Measurements from ENCODE around the gene MMP2.

Gene MMP2

DNA sequence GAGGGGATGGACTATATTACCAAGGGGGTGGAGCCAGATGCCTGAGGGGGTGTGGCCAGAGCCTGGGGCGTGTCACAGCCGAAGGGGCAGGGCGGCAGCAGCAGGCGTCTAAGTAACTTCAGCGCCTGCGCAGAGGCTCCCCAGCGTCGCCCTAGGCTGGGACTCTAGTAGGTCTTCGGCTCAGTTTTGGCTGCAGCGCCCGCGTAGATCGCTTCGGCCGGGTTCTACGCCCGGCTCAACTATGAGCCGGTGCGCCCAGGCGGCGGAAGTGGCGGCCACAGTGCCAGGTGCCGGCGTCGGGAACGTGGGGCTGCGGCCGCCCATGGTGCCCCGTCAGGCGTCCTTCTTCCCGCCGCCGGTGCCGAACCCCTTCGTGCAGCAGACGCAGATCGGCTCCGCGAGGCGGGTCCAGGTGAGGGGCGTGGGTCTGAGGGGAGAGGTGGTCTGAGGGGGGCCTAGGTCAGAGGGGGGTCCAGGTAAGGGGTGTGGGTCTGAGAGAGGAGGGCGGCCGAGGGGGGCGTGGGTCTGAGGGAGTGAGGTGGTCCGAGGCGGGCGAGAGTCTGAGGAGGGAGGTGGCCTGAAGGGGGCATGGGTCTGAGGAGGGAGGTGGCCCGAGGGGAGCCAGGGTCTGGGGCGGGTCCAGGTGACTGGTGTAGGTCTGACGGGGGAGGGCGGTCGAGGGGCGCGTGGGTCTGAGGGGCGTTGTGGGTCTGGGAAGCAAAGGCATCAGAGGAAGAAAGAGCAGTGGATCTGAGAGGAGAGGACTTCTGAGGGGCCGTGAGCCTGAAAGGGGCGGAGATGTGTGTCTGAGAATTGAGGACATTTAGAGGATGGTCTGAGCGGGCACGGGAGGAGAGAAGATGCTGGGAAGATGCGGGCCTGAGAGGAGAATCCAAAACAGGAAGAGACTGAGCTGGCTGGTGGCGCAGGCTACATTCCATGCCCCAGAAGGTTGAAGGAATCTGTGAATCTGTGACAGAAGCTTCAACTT lies 30.2 kb downstream of the MMP2 start, which contains the start of gene LPCAT2:
Gene LPCAT2, plus strand, starts transcription at position 132 of the 991 bp plus-strand sequence. Its CDS starts 110 bp downstream, at position 242.
- in situ Hi-C loops (cut with MboI; ENCODE audit: low sequenced_read_pairs): no loop called here

DNA sequence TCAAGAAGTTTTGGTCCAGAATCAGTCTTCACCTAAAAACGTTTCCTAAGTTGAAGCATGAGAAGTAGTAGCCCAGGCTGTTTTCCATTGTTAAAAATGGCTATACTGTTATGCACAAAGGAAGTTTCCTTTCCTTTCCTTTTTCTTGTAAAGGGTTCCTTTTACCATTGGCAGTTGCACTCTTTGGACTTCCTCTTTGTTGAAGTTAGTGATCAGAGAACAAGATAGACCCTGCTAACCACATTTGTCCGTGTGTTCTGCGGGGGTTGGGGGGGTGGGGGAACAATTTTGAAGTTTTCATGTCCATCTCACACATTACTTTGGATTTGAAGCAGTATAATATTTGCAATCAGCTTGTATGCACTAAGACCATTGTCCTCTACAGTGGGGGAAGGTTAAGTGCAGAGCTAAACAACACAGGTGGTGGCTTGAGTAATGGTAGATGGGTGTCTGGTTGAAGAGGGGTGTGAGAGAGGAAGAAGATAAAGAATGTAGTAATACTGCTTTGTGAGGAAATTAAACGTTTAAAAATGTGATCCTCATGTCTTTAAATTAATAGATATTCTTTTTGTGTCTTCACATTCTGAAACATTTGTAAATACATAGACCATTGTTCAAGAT lies 31.3 kb downstream of the MMP2 start:
- in situ Hi-C loops (cut with MboI; ENCODE audit: low sequenced_read_pairs): no loop called here

DNA sequence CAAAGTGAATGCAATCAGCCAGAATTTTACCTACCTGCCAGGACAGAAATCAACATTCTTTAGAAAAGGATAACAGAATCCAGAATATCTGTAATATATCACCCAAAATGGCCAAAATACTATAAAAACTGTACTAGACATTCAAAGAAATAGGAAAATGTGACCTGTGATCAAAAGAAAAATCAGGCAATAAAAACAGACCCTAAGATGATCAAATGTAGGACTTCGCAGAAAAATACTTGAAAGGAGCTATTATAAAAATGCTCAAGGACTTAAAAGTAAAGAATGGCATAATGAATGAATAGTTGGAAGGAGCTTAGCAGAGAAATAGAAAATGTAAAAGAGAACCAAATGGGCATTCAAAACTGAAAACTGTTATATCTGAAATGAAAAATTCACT lies 33.9 kb downstream of the MMP2 start:
- in situ Hi-C loops (cut with MboI; ENCODE audit: low sequenced_read_pairs): no loop called here

DNA sequence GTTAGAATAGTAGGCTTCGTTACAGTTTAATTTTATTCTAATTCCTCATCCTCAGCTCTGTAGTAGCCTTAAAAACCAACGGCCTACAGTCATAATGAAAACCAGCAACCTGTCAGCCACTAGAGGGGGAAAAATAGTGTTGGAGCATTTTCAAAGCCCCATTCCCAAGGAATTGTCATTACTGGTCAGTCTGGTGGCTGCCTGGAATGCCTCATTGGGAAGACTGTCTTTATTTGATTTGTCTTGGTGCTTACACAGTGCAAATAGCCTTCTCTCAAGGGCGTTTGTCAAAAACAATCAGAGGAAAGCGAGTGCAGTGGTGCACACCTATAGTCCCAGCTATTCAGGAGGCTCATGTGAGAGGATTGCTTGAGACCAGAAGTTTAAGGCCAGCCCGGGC lies 34.6 kb downstream of the MMP2 start:
- in situ Hi-C loops (cut with MboI; ENCODE audit: low sequenced_read_pairs): no loop called here

DNA sequence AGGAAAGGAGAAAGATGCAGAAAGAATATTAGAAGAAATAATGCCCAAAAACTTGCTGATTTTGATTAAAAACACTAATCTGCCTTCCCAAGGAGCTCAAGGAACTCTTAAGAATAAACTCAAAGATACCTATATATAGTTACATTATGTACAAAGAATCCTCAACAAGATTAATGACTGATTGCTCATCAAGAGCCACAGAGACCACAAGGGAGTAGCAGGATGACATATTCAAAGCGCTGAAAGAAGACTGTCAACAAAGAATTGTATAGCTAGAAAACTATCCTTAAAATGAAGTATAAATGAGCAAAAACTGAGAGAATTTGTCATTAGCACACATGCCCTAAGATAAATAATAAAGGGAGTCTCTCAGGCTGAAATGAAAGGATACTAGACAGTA lies 36.1 kb downstream of the MMP2 start:
- in situ Hi-C loops (cut with MboI; ENCODE audit: low sequenced_read_pairs): no loop called here

DNA sequence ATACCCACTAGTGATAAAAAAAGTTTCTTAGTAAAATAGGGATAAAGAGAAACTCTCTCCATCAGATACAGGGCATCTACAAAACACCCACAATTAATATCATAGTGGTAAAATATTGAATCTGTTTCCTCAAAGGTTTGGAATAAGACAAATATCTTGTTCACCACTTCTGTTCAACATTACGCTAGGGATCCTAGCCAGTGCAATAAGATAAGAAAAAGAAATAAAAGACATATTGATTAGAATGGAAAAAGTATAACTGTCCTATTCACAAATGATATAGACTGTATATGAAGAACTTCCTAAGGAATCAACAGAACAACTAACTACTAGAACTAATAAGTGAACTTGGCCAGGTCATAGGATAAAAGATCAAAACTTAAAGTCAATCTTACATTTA lies 42.8 kb downstream of the MMP2 start:
- in situ Hi-C loops (cut with MboI; ENCODE audit: low sequenced_read_pairs): no loop called here

DNA sequence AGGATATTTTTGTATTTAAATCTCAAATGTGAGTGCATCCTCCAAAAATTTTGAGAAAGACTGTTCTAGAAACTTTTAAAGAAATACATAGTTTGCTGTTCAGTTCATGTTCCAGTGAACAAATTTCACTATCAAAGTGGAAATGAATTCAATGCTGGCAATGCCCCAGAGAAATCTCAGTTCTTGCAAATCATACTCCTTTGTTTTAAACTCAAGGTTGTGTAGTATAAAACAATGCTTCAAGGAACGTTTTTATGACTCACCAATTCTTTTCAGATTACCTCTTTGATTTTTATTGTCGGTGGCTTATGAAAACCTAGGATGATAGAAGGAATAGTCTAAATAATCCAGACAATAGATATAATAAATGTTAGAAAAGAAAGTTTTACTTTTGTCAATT lies 47.4 kb downstream of the MMP2 start:
- in situ Hi-C loops (cut with MboI; ENCODE audit: low sequenced_read_pairs): no loop called here

DNA sequence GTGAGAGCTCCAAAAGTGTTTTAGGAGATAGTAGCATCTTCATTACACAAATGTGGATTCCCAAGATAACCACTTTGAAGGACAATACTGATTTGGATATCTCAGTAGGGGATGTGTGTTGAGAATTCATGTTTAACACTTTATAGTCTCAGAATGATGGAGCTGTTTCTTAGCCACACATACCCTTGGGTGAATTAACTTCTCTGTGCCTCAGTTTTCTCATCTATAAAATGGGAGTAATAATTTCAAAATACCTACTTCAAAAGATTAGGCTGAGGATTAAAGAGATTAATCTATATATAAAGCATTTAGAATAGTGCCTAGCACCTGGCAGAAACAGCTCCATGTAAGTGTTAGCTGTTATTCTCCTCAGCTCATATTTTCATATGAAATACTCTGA lies 48.9 kb downstream of the MMP2 start:
- in situ Hi-C loops (cut with MboI; ENCODE audit: low sequenced_read_pairs): no loop called here

DNA sequence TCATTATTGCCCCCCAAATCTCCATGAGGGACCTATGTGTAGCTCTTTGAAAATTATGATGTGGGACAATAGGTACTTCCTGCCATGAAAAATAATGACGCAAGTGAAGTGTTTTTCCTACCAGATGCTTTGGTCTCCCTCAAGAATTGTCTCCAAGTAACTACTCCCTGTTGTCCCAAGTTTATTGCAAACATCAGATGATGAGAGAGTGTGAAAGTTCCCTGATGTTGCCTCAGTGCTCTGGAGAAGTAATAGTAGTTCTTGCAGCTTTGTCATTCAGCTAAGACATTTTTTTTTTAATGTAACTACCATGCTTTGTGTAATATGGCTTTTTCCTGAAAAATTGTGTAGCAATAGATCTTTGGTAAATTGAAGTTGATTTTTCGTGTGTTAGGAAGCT lies 50.0 kb downstream of the MMP2 start:
- in situ Hi-C loops (cut with MboI; ENCODE audit: low sequenced_read_pairs): no loop called here

DNA sequence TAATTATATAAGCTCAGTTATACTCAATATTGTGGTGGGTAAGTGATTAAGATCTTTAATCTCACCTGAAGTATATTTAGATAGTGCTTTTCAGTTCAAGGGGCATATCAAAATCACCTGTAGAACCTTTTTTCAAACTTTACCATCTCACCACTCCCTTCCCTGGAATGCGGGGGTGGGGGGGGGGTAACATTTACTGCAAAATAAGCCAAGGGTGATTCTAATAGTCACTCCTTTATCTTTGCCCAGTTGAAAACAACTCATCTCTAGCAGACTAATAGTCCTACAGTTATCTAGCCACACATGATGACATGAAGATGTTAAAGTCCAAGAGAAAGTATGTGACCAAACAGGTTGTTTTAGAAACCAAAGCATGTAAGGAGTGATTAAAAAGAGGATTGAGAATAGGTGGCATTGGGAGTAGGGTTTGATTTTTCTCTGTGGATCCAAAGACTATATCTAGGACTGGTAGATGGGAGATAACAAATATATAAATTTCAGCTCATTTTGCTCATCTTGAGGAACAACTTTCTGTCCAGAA lies 51.4 kb downstream of the MMP2 start:
- in situ Hi-C loops (cut with MboI; ENCODE audit: low sequenced_read_pairs): no loop called here

DNA sequence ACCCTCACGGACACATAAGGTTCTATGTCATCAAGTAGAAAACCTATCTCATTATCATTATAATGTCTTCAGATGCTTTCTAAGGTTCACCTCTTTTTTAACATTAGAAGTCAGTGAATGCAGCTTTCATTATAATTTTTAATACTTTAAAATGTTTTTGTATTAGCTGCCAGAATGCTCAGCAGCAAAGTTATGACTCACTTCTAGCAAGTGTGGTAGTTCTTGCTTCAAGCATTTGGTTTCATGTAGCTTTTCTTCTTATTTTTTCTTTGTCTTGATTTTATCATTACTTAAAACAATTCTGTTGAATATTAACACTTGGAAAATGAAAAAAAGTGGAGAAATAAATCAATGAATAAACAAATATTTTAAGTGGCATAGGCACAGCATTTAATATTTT lies 53.2 kb downstream of the MMP2 start:
- in situ Hi-C loops (cut with MboI; ENCODE audit: low sequenced_read_pairs): no loop called here

DNA sequence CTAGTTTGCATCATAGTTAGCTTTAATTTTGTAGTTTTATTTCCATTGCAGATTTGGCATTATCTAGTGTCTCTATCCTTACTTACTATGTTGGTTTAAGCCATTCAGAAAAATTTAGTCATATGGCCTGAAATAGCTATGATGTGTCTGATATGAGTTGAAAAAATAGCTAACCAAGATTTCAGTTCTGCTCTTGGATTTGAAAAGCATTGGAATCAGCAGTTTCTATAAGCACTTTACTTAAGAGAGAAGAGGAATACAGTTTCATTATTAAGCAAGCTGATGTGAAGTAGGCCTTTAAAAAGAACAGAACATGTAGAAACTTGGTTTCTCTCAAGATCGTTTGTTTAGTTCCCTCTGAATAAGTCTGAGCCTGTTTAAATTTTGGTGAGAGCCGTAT lies 55.8 kb downstream of the MMP2 start:
- in situ Hi-C loops (cut with MboI; ENCODE audit: low sequenced_read_pairs): no loop called here

DNA sequence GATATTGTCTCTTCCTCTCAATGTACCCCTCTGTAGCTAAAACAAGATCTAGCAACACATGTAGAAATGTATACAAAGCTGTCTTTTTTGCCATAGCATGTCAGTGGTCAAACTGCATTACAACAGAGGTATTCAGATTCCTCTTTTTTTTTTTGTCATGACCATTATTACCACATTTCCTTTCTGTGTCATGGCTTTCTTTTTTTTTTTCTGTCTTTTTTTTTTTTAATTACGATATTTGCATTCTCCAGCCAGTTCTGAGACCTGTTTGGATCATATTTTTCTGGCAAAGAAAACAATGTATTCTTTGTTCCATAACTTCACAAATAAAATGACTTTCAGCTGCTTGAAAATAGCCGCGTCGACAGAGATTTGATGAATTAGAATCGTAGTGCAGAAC lies 60.1 kb downstream of the MMP2 start:
- in situ Hi-C loops (cut with MboI; ENCODE audit: low sequenced_read_pairs): no loop called here

DNA sequence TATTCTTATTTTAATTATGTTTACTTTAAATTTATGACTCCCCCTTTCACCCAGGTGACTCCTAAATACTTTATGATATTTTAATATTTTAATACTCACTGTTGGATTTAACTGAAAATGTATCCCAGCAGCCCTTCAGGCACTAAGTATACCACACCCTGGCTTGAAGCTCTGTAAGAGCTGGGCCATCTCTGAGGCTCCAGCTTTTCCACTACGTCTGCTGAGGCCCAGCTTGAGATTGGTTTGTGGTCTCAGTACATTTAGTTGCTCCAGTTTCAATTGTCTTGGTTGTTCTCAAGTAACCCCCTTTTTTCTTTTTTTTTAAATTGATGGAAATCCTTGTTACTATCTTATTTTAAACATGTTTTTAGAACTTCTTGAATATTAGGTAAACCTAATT lies 60.5 kb downstream of the MMP2 start:
- in situ Hi-C loops (cut with MboI; ENCODE audit: low sequenced_read_pairs): no loop called here

DNA sequence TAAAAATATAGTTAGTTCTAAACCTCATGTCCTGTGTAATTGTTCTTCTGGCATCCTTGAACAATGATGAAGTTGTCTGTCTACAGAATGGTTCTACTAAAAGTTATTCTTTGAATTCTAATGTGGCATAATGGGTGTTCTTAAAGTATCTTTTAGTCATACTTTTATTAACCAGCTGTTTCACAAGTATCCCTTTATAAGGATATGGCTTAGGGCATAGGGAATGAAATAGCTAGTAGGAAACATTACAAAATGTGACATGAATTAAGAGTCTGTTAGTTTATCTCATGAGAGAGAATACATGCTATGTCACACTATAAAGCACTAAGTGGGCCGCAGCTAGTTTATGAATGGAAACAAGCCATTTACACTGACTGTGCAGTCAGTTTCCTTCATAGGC lies 61.2 kb downstream of the MMP2 start:
- in situ Hi-C loops (cut with MboI; ENCODE audit: low sequenced_read_pairs): no loop called here

DNA sequence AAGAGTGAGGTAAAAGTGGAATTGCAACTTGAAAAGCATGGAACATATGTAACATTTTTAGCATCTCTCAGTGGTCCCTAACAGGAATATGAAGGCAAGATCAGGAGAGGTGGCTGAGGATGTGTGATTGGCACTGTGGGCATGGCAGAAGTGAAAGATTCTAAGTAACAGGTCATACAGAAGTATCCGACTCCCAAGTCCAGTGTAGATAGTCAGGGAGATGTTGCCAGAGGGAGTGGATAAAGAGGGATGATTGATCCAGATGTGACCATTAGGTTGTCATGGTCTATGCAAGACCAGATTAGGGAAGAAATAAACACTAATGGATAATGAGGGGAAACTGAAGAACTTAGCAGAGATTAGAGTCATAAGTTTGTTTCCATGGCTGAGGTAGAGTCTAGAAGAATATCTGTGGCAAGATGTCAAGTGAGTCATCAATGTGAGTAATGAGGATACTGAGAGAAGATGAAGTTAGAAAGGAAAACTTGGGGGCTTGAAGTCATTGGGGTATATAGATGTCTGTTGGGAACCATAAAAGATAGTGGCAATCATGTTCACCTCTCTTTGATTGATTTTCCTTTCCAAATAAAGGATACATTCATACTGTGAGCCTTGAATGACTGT lies 63.6 kb downstream of the MMP2 start:
- in situ Hi-C loops (cut with MboI; ENCODE audit: low sequenced_read_pairs): no loop called here

DNA sequence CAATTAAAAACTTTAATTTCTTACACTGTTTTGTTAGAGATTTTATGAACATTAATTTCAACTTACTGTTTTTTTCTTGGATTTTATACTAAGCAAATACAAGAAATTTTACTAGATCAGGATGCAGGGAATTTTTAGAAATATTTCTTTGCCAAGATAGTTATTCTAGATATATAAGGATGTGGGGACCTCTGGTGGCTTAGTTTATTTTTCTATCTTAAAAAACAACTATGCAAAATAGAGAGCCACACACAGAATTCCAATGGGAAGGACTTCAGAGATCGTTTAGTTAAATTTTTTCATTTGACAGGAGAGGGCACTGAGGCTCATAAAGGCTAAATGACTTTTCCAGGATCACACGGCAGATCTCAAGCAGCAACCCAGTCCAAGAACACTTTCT lies 64.5 kb downstream of the MMP2 start:
- in situ Hi-C loops (cut with MboI; ENCODE audit: low sequenced_read_pairs): no loop called here

DNA sequence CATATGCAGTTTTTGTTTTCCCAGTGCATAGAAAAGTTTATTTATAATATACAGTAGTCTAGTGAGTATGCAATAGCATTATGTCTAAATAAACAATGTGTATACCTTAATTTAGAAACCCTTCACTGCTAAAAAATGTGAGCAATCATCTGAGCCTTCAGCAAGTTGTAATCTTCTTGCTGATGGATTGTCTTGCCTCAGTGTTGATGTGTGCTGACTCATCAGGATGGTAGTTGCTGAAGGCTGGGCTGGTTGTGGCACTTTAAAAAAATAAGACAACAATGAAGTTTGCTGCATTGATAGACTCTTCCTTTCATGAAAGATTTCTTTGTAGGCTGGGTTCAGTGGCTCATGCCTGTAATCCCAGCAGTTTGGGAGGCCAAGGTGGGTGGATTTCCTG lies 73.6 kb downstream of the MMP2 start:
- in situ Hi-C loops (cut with MboI; ENCODE audit: low sequenced_read_pairs): no loop called here

DNA sequence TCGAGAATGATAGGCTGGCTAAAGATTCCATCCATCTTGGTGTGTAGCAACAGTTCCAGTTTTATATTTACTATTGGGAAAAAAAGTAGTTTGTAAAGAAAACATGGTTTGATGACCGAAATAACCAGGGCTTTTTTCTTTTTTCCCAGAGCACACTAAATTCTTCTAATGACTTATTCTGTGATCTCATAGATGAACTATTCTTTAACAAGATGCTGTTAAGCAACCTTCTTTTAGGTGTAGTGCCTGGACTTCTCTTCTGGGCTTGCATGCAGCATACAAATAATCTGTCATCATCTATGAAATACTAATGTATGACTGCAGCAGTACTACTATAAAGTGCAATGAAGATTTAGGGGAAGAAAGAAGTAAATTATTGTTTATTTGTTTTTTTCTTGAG lies 76.4 kb downstream of the MMP2 start:
- in situ Hi-C loops (cut with MboI; ENCODE audit: low sequenced_read_pairs): no loop called here

All from HL-60/S4 (cell line).